Measurements from ENCODE around the gene GPR143. TPM values are rescaled to one million over a fixed set of nuclear protein-coding genes. Genes with fewer than 3 reads are reported as not detected.
"Not testable (repeated sequence)": the region's sequence is repeated elsewhere in the genome, so short reads cannot be mapped to it uniquely, and the experiment has no call there.

Gene GPR143
- total RNA-seq, 3 donors from 2014 or later: 0.39 to 0.93 (median 0.41) TPM

GRCh38 chrX:9781941-9782340 lies 16.3 kb upstream of the GPR143 start:
- Histone ChIP-seq H3K36me3 (ENCODE audit: low read depth) (no peaks in the 10 kb centered on the region), H3K4me1 (ENCODE audit: low read depth) (no peaks in the 10 kb centered on the region), H3K4me3 (no peak overlapping the region), H3K9me3 (no peaks in the 10 kb centered on the region)
- DNase-seq (no peak), ATAC-seq (no peak)
- intact Hi-C loops (cut with DNase I, micrococcal nuclease): no loop called here
- TF ChIP-seq CTCF (IDR thresholded peaks at IDR 0.05): no peak

- Histone ChIP-seq H3K4me1 (ENCODE audit: low read depth) (no peaks in the 10 kb centered on the region), H3K9me3 (no peaks in the 10 kb centered on the region), H3K36me3 (ENCODE audit: low read depth) (no peaks in the 10 kb centered on the region), H3K4me3 (no peak overlapping the region)
- ATAC-seq: no peak
- TF ChIP-seq CTCF (IDR thresholded peaks at IDR 0.05): no peak
- no peak for DNase-seq
- intact Hi-C loops (cut with DNase I, micrococcal nuclease): no loop called here
These were observed 10.3 kb upstream of the GPR143 start for GRCh38 chrX:9775930-9776329.

- ATAC-seq (no peak), DNase-seq (no peak)
- Histone ChIP-seq H3K4me1 (ENCODE audit: low read depth) (no peaks in the 10 kb centered on the region), H3K36me3 (ENCODE audit: low read depth) (no peaks in the 10 kb centered on the region), H3K9me3 (no peaks in the 10 kb centered on the region), H3K4me3 (no peak overlapping the region)
- intact Hi-C loops (cut with DNase I, micrococcal nuclease): no loop called here
- TF ChIP-seq CTCF (IDR thresholded peaks at IDR 0.05): no peak
These were observed 7.3 kb upstream of the GPR143 start for GRCh38 chrX:9772943-9773342.

GRCh38 chrX:9770319-9770718 lies 4.7 kb upstream of the GPR143 start:
- H3K9me3 ChIP-seq: no peaks in the 10 kb centered on the region
- DNase-seq: no peak
- TF ChIP-seq CTCF (IDR thresholded peaks at IDR 0.05): no peak
- ATAC-seq: peak; percentile 31
- H3K36me3 ChIP-seq (ENCODE audit: low read depth): no peaks in the 10 kb centered on the region
- no peaks in the 10 kb centered on the region for H3K4me1 ChIP-seq (ENCODE audit: low read depth)
- intact Hi-C loops (cut with DNase I, micrococcal nuclease): no loop called here
- H3K4me3 ChIP-seq: no peak overlapping the region

- intact Hi-C loops (cut with DNase I, micrococcal nuclease); H3K36me3 ChIP-seq (ENCODE audit: low read depth); H3K4me1 ChIP-seq (ENCODE audit: low read depth); H3K9me3 ChIP-seq; ATAC-seq; DNase-seq; H3K4me3 ChIP-seq: not testable (repeated sequence)
These were observed 2.7 kb upstream of the GPR143 start for GRCh38 chrX:9768321-9768839.

- Histone ChIP-seq H3K4me1 (ENCODE audit: low read depth) (no peaks in the 10 kb centered on the region), H3K4me3 (no peak overlapping the region), H3K9me3 (no peaks in the 10 kb centered on the region), H3K36me3 (ENCODE audit: low read depth) (no peaks in the 10 kb centered on the region)
- DNase-seq (no peak), ATAC-seq (no peak)
- TF ChIP-seq CTCF (IDR thresholded peaks at IDR 0.05): no peak
- intact Hi-C loops (cut with DNase I, micrococcal nuclease): no loop called here
These were observed 1.7 kb upstream of the GPR143 start for GRCh38 chrX:9767375-9767774.

Measured in mucosa of descending colon (tissue), 3 donors.